ENCODE measurements around the gene WDR74. TPM values are rescaled to one million over a fixed set of nuclear protein-coding genes. Genes with fewer than 3 reads are reported as not detected.
"Not testable (repeated sequence)": the region's sequence is repeated elsewhere in the genome, so short reads cannot be mapped to it uniquely, and the experiment has no call there.

WDR74 gene
- total RNA-seq, 1 experiment from 2014 or later: 222 TPM

GRCh38 chr11:62865635-62866034, 26.2 kb upstream of the WDR74 start:
- Histone ChIP-seq H3K4me1 (ENCODE audit: insufficient read depth, low read length) (no peaks in the 10 kb centered on the region), H3K9ac (ENCODE audit: low read length) (no peak overlapping the region), H3K79me2 (ENCODE audit: low read length) (peaks cover 93% of the 10 kb centered on the region), H3F3A (ENCODE audit: low read length, unreplicated experiment) (no peaks in the 10 kb centered on the region), H4K20me1 (ENCODE audit: low read length) (peaks cover 18% of the 10 kb centered on the region), H3K9me2 (replicated peaks; ENCODE audit: low read length) (no peaks in the 10 kb centered on the region), H2AFZ (ENCODE audit: low read length) (no peak overlapping the region), H3K27ac (ENCODE audit: low read length) (no peak overlapping the region), H3K4me2 (ENCODE audit: low read length) (no peak overlapping the region), H3K9me3 (ENCODE audit: low read length) (no peaks in the 10 kb centered on the region), H3K36me3 (ENCODE audit: low read depth, low read length) (peaks cover 10% of the 10 kb centered on the region), H3K4me3 (ENCODE audit: low read length) (no peak overlapping the region), H3K27me3 (ENCODE audit: low read length) (no peaks in the 10 kb centered on the region)
- ChIA-PET CTCF (interaction anchor here (0.6 kb wide), 2 partner anchors 94 to 152 kb away, joined by 5 to 6 read pairs; partner anchors contain the start of gene TAF6L), POLR2A (ENCODE audit: unreplicated experiment) (interaction anchor here (0.6 kb wide), 1 partner anchor 11 kb away, joined by 12 read pairs; no protein-coding TSS in a partner anchor)
- intact Hi-C loops (cut with micrococcal nuclease): no loop called here
- DNase-seq: no peak
- ATAC-seq: no peak
- no TSS peak for BruUV-seq (replicated peaks)
- TF ChIP-seq EZH2 (IDR thresholded peaks at IDR 0.05; ENCODE audit: low read length, unreplicated experiment) (no peak), EZH2phosphoT487 (IDR thresholded peaks at IDR 0.05; ENCODE audit: borderline replicate concordance, low read length) (no peak)
- TF ChIP-seq, protein P1, sequence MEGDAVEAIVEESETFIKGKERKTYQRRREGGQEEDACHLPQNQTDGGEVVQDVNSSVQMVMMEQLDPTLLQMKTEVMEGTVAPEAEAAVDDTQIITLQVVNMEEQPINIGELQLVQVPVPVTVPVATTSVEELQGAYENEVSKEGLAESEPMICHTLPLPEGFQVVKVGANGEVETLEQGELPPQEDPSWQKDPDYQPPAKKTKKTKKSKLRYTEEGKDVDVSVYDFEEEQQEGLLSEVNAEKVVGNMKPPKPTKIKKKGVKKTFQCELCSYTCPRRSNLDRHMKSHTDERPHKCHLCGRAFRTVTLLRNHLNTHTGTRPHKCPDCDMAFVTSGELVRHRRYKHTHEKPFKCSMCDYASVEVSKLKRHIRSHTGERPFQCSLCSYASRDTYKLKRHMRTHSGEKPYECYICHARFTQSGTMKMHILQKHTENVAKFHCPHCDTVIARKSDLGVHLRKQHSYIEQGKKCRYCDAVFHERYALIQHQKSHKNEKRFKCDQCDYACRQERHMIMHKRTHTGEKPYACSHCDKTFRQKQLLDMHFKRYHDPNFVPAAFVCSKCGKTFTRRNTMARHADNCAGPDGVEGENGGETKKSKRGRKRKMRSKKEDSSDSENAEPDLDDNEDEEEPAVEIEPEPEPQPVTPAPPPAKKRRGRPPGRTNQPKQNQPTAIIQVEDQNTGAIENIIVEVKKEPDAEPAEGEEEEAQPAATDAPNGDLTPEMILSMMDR (conservative IDR thresholded peaks at IDR 0.05; ENCODE audit: low read depth, low read length): no peak

- POLR2A ChIA-PET (ENCODE audit: unreplicated experiment): no interaction called here
- Histone ChIP-seq H3K9ac (ENCODE audit: low read length) (no peak overlapping the region), H2AFZ (ENCODE audit: low read length) (no peak overlapping the region), H3K4me3 (ENCODE audit: low read length) (no peak overlapping the region), H3F3A (ENCODE audit: low read length, unreplicated experiment) (no peaks in the 10 kb centered on the region), H3K36me3 (ENCODE audit: low read depth, low read length) (peaks cover 10% of the 10 kb centered on the region), H3K27ac (ENCODE audit: low read length) (no peak overlapping the region), H3K4me1 (ENCODE audit: insufficient read depth, low read length) (no peaks in the 10 kb centered on the region), H3K4me2 (ENCODE audit: low read length) (no peak overlapping the region), H3K27me3 (ENCODE audit: low read length) (no peaks in the 10 kb centered on the region), H4K20me1 (ENCODE audit: low read length) (peaks cover 18% of the 10 kb centered on the region), H3K9me2 (replicated peaks; ENCODE audit: low read length) (no peaks in the 10 kb centered on the region), H3K79me2 (ENCODE audit: low read length) (peaks cover 92% of the 10 kb centered on the region), H3K9me3 (ENCODE audit: low read length) (no peaks in the 10 kb centered on the region)
- no peak for ATAC-seq
- no peak for DNase-seq
- no TSS peak for BruUV-seq (replicated peaks)
- CTCF ChIA-PET: no interaction called here
- intact Hi-C loops (cut with micrococcal nuclease): no loop called here
- no peak for TF ChIP-seq EZH2 (IDR thresholded peaks at IDR 0.05; ENCODE audit: low read length, unreplicated experiment)
These were observed 24.4 kb upstream of the WDR74 start for GRCh38 chr11:62863687-62864335.

GRCh38 chr11:62861564-62862192, 22.3 kb upstream of the WDR74 start:
- H3F3A ChIP-seq (ENCODE audit: low read length, unreplicated experiment); H3K9me3 ChIP-seq (ENCODE audit: low read length); POLR2A ChIA-PET (ENCODE audit: unreplicated experiment); H2AFZ ChIP-seq (ENCODE audit: low read length); H3K4me3 ChIP-seq (ENCODE audit: low read length); H3K9ac ChIP-seq (ENCODE audit: low read length); H3K27ac ChIP-seq (ENCODE audit: low read length); H3K4me2 ChIP-seq (ENCODE audit: low read length); H3K36me3 ChIP-seq (ENCODE audit: low read depth, low read length); ATAC-seq; DNase-seq; BruUV-seq (replicated peaks); H3K27me3 ChIP-seq (ENCODE audit: low read length); H3K9me2 ChIP-seq (replicated peaks; ENCODE audit: low read length): not testable (repeated sequence)
- intact Hi-C loops (cut with micrococcal nuclease): loop anchor here (1.0 kb wide), 3 partner anchors 56 to 128 kb away; partner anchors contain the start of genes NXF1 and TMEM179B
- peaks cover 92% of the 10 kb centered on the region for H3K79me2 ChIP-seq (ENCODE audit: low read length)
- peaks cover 13% of the 10 kb centered on the region for H3K4me1 ChIP-seq (ENCODE audit: insufficient read depth, low read length)
- peaks cover 18% of the 10 kb centered on the region for H4K20me1 ChIP-seq (ENCODE audit: low read length)
- CTCF ChIA-PET: interaction anchor here (0.6 kb wide), 5 partner anchors 19 to 270 kb away, joined by 3 to 15 read pairs (median 5); partner anchors contain the start of genes SLC3A2 and TUT1

Data from PC-3 (cell line).